ENCODE results near the gene ANK3.

DNA sequence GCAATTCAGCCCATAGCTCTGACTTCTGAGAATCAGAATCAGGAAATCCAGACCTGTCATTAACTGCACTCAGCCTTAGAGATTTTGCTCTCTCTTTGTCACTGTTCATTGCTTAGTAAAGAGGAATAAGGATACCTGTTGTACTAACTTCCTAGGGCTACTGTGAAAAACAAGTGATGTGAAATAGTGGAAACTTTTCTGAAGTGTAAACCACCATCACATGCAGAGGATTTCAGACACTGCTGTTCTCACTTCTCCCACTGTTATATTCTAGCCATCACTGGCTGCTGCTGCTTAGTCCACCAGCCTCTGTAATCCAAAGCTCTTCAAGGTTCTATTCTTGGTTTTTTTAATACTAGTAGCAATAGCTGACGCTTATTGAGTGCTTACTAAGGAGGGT lies 353.7 kb downstream of the ANK3 start:
- TF ChIP-seq CTCF (IDR thresholded peaks at IDR 0.05): no peak
- TF ChIP-seq POLR2AphosphoS5 (IDR thresholded peaks at IDR 0.05): no peak
- TF ChIP-seq POLR2A (IDR thresholded peaks at IDR 0.05): no peak
- TF ChIP-seq EP300 (IDR thresholded peaks at IDR 0.05): no peak

Measured in sigmoid colon (tissue), 4 donors.